MM.1S (cell line): ENCODE measurements around the gene NTN4.

Experiments used
- CTCF ChIP-seq: fragments of 300-600 bp; sonication (generic); IDR thresholded peaks from 2 replicates; pipeline ENCODE4 v1.5.1; 2016; ENCODE audit warnings: antibody characterized with exemption, low read length, mixed read lengths
- EZH2 ChIP-seq: fragments of 300-600 bp; sonication (generic); optimal IDR thresholded peaks from 2 replicates; pipeline ENCODE3; 2017; ENCODE audit warnings: low read depth, mild to moderate bottlenecking, antibody characterized with exemption, low read length, mixed read lengths
- EZH2phosphoT487 ChIP-seq: fragments of 300-600 bp; sonication (generic); IDR thresholded peaks from 2 replicates; pipeline ENCODE4 v1.6.1; 2018; ENCODE audit warnings: antibody characterized with exemption, low read length

GRCh38 chr12:95789126-95790032, 1.2 kb downstream of the NTN4 start:
- TF ChIP-seq CTCF = no peak
- TF ChIP-seq EZH2 = no peak
- no peak for TF ChIP-seq EZH2phosphoT487
